HG03432 (cell line): Measurements from ENCODE around the gene CACNG4.
"Not testable (repeated sequence)": the region's sequence is repeated elsewhere in the genome, so short reads cannot be mapped to it uniquely, and the experiment has no call there.

Experiments
- ATAC-seq: cut with Tn5 transposase; IDR thresholded peaks from one replicate; pipeline ENCODE4 v1.9.1; 2021; ENCODE audit warnings: mild to moderate bottlenecking, moderate library complexity; ENCODE audit not compliant: unreplicated experiment

CACNG4 gene

DNA sequence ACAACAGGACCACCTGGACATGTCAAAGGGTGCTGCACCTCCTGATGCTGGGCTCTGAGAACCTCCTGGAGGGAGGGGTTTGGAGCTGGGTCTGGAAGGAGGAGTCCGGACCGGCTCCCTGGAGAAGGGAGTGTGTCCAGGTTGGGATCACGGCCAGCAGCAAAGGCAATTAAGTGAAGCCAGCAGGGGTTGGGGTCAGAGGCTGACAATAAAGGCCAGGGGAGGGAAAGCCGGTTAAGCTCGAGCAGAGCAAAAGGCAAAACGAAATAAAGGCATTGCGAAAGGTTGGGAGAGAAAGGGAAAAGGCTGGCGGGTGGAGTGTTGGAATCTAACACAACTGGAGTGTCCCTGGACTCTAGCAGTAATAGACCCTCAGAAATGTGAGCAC, 992 bp upstream of the CACNG4 start:
- no peak for ATAC-seq

GRCh38 chr17:66964930-66965800, 658 bp downstream of the CACNG4 start:
- ATAC-seq: no peak

GRCh38 chr17:66965801-66966262, 1.3 kb downstream of the CACNG4 start:
- ATAC-seq: no peak

- no peak for ATAC-seq
Observed at GRCh38 chr17:66966298-66966697, 1.8 kb downstream of the CACNG4 start.

DNA sequence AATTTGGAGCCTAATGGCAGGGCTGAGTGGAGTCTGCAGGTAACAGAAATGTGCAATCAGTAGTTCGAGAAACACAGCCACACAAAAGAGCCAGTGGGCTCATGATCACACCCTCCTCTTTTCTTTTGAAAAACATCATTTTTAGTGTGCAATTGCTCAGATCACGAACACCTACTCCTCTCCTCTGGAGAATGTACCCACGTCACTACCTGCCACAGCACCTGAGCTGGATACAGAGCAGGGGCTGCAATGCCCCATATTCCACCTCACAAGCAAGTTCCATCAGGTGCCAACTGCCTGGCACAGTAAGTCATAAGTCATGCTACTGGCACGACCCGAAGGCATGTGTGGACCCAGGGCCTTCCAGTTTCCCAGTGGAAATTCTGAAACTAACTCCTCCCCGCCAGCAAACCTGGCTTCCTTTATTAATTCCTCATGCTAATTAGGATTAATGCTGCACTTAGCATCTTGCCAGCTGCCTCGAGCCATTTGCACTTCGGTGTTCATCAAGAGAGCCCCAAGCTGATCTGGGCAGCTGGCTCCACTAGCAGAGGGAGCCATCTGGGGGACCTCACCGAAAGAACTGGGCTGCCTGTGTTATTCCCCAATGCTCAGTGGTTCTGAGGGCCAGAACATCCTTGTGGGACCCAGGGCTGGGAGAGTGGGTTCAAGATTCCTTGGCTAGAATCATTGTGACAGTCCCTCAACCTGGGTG, 2.4 kb downstream of the CACNG4 start:
- ATAC-seq: no peak

DNA sequence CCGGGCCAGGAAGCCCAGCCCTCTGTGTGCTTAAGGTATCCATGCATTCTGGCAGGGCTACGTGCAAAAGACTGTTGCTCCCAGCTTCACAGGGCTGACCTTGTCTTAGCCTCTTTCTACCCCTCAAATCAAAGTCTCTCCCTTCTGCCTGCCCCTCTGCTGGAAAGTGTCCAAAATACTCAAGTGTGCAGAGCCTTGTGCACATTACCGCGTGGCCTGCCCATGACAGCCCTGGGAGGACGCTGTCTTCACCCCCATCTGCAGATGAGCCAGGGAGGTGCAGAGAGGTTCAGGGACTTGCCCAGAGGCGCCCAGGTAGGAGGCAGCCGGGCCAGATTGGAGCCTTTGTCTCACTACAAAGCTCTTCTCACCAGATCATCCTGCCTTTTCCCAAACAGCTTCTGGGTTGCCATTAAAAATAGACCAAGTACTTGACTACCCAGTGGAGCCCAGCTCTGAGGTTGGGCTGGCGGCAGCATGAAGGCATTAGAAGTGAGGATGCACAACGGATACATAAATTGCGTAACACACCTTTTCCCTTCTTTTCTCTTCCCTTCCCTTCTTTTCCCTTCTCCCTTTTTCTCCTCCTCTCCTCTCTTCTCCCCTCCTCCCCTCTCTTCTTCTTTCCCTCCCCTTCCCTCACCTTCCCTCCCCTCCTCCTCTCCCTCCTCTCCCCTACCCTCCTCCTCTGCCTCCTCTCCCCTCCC, 3.5 kb downstream of the CACNG4 start:
- no peak for ATAC-seq

GRCh38 chr17:66968916-66969315, 4.4 kb downstream of the CACNG4 start:
- ATAC-seq: no peak

DNA sequence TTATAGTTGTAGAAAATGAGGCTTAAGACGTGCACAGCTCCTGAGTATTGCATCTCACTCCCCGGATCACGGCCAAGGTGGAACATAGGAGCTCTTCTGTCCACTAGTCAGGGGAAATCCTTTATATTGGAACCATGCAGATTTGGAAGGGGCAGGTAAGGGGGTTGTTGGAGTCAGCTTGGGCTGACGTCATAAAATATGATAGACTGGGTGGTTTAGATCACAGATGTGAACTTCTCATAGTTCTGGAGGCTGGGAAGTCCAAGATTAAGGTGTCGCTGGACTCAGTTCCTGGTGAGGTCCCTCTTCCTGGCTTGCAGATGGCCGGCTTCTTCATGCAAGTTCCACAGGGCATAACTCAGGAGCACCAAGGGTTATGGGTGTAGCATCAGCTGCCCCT, 5.6 kb downstream of the CACNG4 start:
- no peak for ATAC-seq

- ATAC-seq: no peak
Observed at GRCh38 chr17:66970797-66971196, 6.3 kb downstream of the CACNG4 start.

- ATAC-seq: no peak
Observed at GRCh38 chr17:66971264-66971663, 6.8 kb downstream of the CACNG4 start.

GRCh38 chr17:66971730-66972441, 7.4 kb downstream of the CACNG4 start:
- ATAC-seq: no peak

GRCh38 chr17:66972442-66972830, 7.9 kb downstream of the CACNG4 start:
- ATAC-seq: not testable (repeated sequence)

- ATAC-seq: no peak
Observed at GRCh38 chr17:66975188-66975587, 10.7 kb downstream of the CACNG4 start.

- no peak for ATAC-seq
Observed at GRCh38 chr17:66975614-66976378, 11.3 kb downstream of the CACNG4 start.

- ATAC-seq: no peak
Observed at GRCh38 chr17:66976379-66976663, 11.8 kb downstream of the CACNG4 start.

DNA sequence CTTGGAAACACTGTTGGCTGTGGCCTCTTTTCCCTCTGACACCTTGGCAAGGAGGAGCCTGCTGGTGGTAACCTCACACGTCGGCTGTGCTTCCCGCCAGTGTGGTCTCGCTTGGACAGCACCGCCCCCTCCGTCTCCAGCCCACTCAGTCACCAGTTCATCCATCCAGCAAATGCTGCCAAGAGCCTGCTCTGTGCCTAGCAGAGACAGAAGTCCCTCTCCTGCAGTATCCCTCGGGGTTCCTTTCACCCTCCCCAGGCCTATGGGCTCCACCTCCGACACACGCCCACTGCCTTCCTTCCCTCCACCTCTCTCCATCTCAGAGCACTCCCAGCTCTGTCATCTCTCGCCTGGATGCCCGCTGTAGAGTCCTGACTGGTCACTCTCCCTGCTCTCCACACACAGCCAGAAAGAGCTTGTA, 12.3 kb downstream of the CACNG4 start:
- no peak for ATAC-seq

DNA sequence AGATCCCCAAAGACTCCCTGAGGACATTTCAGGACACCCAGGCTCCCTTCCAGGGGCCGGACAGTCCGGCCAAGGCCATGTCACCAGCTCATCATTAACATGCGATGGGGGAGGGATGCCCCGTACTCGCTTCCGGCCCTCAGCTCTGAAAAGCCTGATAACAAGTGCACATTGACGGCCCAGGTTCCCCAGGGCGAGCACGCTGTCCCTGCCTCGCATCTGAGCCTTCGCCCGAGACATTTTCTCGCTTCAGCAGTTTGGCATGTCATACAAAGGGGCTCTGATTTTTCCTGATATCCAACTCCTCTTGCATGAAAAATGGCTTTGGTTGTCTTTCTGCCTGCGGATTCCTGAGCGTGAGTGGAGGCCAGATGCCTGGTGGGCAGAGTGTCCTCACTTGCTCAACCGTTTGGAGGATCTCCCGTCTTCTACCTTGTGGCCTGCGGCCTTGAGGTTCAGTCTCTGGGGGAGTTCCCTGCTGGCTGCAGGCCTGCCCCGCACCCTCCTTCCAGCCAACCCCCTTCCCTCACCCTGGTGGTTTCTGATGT, 14.1 kb downstream of the CACNG4 start:
- no peak for ATAC-seq

DNA sequence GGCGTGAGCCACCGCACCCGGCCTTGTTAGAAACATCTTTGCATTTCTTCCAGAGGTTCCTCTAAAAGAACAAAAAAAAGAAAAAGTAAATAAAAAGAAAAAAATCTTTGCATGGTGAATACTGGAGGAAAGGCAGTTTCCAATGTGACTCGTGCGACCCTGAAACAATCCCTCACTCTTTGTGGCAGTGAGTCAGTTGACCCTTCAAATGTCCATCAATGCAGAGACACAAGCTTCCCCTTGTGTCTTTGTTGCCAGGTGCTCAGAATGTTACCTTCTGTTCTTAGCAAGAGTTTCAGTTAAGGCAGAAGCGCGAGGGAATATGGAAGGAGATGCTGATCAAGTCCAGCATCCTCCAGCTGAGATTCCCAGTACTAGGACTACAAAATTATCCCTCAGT, 16.4 kb downstream of the CACNG4 start:
- no peak for ATAC-seq

GRCh38 chr17:66981983-66982508, 17.5 kb downstream of the CACNG4 start:
- ATAC-seq: no peak
